ENCODE data around the gene ADCK2.
"Not testable (repeated sequence)": the region's sequence is repeated elsewhere in the genome, so short reads cannot be mapped to it uniquely, and the experiment has no call there.

ADCK2 gene

DNA sequence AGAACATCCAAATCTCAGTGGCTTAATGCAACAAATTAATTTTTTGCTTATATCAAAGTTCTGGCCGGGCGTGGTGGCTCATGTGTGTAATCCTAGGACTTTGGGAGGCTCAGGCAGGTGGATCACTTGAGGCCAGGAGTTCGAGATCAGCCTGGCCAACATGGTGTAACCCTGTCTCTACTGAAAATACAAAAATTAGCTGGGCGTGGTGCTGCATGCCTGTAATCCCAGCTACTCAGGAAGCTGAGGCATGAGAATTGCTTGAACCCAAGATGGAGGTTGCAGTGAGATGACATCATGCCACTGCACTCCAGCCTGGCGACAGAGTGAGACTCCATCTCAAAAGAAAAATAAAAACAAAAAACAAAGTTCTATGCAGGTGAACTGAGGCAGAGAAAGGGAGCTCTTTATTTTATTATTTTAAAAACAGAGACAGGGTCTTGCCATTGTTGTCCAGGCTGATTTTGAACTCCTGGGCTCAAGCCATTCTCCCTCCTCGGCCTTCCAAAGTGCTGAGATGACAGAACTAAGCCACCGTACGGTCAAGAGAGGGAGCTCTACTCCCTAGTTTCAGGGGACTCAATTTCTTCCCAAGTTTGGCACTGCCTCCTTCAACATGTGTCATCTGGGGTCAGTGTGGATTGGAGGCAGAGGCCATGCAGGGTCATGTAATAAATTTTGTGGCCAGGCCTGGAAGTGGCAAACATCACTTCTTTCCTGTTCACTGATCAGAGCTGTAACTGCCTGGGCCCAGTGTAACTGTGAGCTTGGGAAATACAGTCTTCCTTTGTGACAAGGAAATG lies 2.4 kb downstream of the ADCK2 start:
- no peak for DNase-seq

DNA sequence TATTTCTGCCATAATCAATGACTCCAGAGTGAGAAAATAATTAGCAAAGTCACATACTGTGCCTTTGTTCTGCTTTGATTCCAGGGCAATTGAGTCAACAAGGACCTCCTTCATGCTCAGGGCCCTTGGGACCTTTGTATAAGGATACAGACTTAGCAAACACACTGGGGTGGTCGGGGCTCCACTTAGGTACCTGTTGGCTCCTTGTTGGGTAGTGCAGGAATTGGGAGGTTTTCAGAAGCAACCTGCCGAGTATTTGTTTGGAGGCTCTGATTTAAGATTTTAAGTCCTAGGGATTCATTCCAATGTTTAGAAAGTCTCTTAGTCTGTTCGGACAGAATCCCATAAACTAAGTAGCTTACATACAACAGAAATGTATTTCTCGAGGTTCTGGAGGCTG lies 3.0 kb downstream of the ADCK2 start:
- no peak for DNase-seq

DNA sequence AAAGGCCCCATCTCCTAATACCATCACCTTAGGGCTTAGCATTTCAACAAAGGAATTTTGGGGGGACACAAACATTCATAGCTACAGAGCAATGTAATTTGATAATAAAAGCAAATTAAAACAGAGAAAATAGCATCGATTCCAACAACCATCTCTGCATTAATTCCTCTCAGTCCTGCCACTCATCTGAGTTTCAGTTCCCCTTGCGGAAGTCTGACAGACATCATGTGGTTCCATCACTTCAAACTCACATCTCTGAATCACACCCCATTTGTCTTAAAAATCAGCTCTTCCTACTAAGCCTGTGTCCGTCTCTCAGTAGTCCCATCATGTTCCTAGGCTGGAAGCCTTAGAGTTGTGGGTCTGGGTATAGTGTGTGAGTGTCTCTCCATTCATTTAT lies 3.6 kb downstream of the ADCK2 start:
- DNase-seq: no peak

DNA sequence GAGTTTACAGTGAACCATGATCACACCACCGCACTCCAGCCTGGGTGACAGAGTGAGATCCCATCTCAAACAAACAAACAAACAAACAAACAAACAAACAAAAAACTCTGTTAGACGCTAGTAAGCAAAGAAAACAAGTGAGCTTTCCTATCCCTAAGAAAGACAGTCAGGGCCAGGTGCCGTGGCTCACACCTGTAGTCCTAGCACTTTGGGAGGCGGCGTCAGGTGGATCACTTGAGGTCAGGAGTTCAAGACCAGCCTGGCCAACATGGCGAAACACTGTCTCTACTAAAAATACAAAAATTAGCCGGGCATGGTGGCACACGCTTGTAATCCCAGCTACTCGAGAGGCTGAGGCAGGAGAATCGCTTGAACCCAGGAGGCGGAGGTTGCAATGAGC lies 4.2 kb downstream of the ADCK2 start:
- not testable (repeated sequence) for DNase-seq

DNA sequence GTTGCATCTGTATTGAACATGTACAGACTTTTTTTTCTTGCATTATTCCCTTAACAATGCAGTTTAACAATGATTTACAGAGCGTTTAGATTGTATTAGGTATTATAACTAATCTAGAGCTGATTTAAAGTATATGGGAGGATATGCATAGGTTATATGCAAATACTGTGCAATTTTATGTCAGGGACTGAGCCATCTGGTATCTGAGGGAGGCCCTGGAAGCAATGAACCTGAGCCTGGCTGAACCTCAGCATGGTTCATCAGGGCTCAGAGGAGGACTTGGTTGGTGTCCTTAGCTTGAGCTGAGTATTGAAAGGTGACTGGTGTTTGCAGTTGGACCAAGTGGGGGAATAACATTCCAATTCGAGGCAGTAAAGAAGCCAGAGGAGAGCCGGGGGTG lies 4.8 kb downstream of the ADCK2 start:
- DNase-seq: no peak

DNA sequence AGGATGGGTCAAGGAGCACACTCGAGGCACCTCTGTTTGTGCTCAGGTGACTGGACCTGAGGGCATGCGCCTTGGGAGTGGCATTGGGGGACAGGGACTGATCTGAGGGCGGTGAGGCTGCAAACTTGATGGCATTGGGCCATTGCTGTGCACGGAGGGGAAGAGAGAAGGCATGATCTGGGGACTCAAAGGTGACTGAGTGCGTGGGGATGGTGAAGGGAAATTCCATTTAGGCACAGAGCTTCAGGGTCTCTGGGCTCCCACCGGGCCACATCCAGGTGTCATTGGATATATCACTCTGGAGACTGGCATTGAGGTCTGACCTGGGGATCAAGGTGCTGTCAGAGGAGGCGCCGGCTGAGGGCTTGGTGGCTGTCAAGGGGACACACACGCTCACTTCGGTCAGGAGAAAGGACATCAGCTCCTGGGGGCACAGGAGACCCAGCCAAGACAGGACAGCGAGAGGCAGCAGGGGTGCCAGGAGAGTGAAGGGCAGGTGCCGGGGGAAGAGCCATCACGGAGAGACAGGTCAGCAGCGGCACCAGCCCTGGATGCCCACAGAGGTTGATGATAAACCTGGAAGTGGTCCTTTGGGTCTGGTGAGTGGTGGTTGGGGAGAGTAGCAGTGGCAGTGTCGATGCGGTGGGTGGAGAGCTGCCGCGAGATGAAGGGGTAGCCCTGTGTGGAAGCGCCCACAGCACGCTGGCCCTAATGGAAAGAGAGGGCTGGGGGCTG lies 5.5 kb downstream of the ADCK2 start:
- no peak for DNase-seq

DNA sequence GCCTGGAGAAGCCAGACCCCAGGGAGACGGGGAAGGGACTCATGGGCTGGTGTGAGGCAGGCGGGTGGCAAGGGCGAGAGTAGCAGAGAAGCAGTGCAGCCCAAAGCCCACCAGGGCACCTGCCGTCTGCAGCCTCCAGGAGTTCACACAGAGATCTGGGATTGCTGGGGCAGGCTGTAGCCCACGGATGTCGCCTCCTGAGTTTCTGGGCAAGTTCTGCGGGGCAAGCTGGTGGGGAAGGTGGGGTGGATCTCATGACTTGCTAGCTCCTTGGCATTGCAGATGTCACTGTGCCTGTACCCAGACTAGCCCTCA lies 6.0 kb downstream of the ADCK2 start:
- DNase-seq: no peak

DNA sequence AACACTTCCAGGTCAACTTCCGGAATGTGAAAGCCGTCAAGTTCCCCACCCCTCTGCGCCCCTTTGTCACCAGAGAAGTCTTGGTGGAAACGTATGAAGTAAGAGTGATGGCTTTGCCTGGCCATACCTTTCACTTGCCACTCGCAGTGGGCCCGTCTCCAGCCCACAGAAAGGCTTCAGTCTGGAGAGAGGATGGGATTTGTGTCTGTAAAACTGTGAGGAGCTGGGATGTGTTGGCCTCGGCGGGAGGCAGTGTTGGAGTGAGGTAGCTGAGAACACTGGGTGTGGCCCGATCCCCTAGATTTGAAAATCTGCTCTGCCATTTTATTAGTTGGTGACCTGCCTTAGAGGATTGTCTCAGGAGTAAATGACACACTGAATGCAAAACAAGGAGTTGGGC lies 6.4 kb downstream of the ADCK2 start:
- DNase-seq: no peak

DNA sequence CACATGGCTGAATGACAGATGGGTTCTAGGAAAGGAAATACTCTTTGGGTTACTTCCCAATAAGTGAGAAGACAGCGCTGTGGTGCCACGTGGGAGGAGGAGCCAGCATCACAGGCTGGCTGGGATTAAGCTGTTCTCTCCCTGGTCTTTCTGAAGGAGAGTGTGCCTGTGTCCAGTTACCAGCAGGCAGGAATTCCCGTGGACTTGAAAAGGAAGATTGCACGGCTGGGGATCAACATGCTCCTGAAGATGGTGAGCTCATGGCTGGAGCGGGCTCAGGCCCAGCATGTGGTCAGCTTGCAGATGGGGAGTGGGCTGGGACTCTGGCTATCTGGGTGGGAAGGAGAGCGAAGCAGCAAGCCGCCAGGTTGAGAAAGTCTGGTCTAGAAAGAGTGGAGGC lies 8.1 kb downstream of the ADCK2 start:
- no peak for DNase-seq

DNA sequence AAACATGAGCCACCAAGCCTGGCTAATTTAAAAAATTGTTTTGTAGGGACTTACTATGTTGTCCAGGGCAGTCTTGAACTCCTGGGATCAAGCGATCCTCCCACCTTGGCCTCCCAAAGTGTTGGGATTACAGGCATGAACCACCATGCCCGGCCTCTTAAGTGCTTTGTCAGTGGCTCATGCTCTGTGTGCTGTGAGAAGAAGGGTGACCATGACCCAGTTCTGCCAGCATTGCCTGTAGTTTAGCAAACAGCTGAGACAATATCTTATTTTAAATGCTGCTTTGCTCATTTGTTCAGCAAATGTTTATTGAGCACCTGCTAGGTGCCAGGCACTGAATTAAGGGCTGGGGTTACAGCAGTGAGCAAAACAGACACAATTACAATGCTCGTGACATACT lies 9.0 kb downstream of the ADCK2 start:
- no peak for DNase-seq

DNA sequence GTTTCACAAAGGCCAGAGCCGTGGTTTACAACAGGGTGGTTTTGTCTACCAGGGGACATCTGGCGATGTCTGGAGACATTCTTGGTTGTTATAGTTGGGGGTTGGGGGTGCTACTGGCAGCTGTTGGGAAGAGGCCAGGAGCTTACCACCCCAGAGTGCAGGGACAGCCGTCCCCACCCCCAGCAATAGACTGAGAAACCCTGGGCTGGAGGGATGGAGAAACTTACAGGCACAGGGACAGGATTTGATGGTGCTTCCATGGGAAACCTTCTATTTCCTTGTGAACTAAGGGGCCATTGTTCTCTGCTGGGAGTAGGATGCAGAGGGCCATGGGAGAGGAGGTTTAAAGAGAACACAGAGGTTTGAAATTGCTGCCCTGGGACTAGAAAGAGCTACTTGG lies 10.9 kb downstream of the ADCK2 start:
- DNase-seq: no peak

DNA sequence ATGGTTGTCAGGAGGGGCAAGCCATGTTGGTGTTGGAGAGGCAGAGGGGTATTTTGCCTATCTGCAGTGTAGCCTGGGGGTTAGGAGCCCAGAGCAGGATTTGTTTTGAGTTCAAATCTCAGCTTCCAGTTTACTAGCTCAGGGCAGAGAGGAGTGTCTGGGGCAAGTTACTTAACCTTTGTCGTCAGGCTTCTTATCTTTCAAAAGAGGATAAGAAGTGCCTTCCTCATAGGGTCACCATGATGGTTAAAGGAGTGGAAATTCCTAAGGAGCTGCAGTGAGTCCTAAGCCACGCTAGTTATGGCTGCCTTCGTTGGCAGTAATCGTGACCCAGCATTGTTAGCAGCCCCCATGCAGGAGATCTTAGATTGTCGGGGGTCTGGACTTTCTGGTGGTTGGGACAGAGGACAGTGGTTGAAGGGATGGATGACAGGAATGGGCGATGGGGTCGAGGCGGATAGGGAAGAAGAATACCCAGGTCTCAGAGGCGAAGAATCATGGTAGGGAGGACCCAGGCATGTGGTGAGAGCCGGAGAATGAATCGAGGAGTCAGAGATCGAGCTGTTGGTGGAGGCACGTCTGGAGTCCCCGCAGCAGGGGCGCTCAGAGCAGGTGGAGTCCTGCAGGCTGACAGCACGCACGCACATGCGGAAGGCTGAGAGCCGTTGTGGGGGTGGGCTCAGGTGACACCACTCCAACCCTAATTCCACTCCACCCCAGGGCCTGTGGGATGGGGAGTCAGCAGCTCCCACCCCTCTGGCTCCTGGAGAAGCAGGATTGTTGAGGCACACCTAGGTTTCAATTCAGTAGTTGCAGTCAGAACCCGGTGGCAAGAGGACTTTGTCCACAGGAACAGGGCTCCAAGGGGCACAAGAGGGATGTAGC lies 11.6 kb downstream of the ADCK2 start:
- DNase-seq: no peak

DNA sequence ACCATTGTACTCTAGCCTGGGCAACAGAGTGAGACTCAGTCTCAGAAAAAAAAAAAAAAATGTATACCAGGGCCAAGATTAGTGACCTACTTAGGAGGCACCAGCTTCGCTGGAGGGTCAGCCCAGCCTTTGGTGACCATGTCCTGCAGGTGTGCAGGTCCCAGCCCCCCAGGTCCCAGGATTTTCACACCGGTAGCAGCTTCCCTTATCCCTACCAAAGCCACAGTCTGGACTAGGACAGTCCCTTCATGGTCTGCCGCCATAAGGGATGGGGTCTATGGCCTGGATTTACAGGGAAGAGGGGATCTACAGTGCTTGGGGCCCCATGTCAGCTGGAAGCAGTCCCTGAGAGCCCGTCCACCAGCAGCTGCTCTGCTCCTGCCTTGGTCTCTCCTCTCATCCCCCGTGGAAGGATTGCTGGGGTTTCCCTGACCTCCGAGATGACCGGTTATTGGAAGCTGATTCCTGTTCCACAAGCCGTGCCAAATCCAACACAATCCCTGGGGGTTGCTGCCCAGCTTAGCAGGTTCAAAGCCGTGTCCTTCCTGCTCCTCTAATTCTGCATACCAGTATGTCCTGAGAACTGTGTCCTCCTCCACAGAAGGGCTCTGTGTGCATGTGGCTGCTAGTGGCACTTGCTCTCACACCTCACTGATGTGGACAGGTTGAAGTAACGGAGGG lies 12.8 kb downstream of the ADCK2 start:
- no peak for DNase-seq

DNA sequence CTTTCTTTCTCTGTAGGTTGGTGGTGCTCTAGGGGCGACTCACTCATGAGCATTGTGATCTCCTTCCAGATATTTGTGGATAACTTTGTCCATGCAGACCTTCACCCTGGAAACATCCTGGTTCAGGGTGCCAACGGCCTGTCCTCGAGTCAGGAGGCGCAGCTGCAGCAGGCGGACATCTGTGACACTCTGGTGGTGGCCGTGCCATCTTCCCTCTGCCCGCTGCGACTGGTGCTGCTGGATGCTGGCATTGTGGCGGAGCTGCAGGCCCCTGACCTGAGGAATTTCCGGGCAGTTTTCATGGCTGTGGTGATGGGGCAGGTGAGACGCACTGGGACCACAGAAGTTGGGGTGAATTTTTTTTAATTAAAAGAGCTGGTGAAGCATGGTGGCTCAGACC lies 14.2 kb downstream of the ADCK2 start:
- no peak for DNase-seq

DNA sequence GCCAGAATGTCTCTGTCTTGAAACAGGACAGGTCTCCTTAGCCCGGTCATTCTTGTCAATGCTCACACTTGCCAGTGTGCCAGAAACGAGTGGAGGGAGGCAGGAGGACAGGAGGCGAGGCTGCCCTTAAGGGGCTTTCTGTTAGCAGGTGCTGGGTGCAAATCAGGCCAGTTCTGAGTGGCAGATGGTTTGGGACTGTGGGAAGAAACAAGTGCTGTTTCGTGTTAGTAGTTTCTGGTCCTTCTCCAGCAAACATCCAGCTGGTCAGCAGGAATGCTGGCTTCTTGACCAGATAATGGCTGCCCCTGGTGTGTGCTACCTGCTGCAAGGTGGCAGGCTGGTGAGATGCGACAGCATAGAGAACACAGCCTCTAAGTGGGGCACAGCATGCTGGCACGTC lies 15.6 kb downstream of the ADCK2 start:
- DNase-seq: no peak

DNA sequence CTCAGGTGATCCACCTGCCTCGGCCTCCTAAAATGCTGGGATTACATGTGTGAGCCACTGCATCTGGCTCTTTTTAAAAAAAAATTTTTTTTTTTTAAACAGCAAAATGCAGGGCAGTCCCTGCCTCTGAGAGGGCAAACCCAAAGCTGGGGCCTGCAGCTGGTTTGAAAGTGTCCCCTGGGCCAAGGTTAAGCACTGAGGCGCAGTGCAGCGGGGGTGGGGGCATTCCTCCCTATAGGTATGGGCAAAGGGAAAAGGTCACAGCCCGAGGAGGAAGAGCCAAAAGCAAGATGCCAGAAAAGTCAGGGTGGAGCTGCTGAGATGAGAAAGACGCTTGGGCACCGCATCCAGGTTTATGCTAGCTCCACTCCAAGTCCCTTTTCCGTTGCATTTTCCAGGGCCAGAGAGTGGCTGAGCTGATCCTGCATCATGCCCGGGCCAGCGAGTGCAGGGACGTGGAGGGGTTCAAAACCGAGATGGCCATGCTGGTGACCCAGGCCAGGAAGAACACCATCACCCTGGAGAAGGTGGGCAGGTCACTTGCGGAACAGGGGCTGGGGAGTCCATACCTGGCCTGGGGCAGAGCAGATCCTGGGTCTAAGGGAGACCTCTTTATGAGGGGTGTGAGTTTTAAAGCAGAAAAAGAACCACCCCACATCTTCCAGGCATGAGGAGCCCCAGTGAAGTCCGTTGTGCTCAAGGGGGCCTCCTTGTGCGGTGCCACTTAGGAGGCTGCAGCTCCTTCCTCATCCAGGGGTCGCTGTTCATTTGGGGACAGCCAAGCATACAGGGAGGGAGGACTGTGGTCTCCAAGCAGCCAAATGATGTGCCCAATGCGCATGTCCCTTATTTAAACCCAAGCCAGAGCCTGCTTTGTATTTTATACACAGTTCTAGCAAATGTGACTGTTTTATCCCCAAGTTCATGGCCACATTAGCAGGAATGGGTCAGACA lies 16.7 kb downstream of the ADCK2 start:
- DNase-seq: no peak

DNA sequence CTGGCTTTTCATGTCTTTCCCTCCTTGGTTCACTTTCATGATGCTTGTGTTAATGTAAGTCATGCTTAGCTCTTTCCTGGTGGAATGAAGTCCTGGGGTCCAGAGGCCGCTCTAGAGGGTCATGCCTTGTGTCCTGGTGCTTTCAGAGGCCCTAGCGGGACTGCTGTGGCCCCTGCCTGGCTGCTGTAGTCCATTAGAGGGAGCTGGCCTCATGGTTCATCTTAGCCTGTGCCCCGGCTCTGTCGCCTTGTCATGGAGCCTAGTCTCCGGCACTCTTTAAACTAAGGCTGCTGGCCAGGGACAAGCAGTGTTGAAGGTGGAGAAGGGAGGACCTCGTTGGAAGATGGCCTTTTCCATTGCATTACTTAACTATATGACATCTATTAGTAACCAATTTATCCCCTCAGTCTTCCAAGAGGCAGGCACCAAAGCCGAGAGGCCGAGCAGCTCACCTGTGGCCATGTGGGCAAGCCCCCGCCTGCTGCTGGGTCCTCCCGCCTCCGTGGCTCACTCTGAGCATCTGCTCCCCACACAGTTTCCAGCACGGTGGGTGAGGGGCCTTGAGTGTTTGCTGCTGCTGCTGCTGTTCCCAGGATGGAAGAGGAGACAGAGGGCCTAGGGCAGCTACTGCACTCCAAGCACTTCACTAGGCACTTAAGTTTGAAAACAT lies 18.8 kb downstream of the ADCK2 start:
- no peak for DNase-seq

DNA sequence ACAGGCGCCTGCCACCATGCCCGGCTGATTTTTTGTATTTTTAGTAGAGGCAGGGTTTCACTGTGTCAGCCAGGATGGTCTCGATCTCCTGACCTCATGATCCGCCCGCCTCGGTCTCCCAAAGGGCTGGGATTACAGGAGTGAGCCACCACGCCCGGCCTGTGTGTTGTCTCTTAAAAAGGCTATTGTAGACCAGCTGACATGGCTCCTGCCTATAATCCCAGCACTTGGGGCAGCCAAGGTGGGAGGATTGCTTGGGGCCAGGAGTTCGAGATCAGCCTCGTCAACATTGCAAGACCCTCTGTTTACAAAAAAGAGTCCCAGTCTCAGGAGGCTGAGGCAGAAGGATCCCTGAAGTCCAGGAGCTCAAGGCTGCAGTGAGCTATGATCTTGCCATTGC lies 21.1 kb downstream of the ADCK2 start:
- DNase-seq: not testable (repeated sequence)

DNA sequence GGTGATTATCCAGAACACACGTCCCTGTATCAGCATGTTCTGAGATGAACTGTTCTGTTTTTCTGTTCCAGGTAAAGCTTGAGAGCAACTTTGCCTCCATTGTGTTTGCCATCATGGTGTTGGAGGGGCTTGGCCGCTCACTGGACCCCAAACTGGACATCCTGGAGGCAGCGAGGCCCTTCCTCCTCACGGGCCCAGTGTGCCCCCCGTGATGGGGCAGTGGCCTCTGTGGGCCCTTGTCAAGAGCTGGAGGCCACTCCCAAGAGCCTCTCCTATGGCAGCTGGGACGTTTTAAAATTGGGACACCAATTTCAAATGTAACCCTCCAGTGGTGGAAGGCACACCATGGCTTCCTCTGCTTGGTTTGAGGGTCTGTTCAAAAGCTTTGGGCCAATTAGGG lies 21.8 kb downstream of the ADCK2 start:
- DNase-seq: no peak

DNA sequence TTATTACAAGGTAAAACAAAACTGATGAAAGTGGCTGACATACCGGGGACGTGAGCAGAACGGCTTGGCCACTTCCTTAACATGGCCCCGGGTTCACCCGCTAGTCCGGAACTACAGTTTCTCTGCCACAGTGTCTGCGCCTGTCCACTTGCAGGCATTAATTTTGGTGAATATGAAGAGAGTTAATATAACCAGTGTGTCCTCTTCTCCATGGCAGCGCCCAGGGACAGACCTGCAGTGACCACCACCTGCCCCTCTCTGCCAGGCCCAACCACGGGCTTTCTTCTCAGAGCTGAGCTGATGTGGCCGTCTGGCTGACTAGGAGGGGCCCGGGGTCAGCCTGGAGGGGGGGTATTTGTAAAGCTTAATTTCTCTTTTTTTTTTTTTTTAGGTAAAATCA lies 22.6 kb downstream of the ADCK2 start:
- DNase-seq: no peak

DNA sequence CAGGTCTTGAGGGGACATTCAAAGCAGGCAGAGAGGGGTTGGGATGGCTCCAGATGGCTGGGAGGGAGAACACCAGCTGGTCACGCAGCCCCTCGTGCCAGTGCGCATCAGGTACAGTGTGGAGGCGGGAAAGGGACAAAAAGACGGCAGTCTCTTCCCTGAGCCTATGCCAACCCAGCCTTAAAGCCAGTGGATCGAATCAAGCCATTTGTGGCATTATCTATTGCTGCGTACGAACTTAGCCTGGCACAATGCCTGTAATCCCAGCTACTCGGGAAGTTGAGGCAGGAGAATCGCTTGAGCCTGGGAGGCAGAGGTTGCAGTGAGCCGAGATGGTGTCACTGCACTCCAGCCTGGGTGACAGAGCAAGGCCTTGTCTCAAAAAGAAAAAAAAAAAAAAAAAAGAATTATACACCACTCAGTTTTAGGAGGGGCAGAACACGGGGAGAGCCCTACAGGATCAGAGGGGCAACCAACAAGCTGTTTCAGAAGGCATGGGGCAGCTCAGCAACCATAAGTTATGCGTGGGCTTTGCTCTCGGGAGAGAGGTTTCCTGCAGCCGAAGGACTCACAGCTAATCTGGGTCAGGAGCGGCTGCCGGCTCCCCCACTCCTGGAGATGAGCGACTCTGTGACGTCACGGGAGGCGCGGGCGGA lies 23.4 kb downstream of the ADCK2 start:
- DNase-seq: peak; percentile 87
